H1 (cell line): ENCODE measurements around the gene PHTF2. TPM values are rescaled to one million over a fixed set of nuclear protein-coding genes. Genes with fewer than 3 reads are reported as not detected.

Experiments used
- CTCF ChIA-PET: fragments of 300-600 bp; sonication (Branson Sonifier 250); formaldehyde crosslinking; loops from one replicate; lab custom pipeline; 2021; ENCODE audit not compliant: partially characterized antibody; lab: Charles Lee
- POLR2A ChIA-PET: fragments of 300-600 bp; sonication (Branson Sonifier 250); formaldehyde crosslinking; loops from one replicate; lab custom pipeline; 2021; ENCODE audit warnings: inconsistent platforms; ENCODE audit not compliant: partially characterized antibody; lab: Charles Lee
- DNase-seq, 2 experiments: peaks; one replicate each; pipeline versions ENCODE4 v3.0.0 to v3.0.0-alpha.2; 2010 to 2022; ENCODE audit warnings: low spot score in 2 of 2, low read depth in 1 of 2, mixed read lengths in 1 of 2
- FAIRE-seq: peaks from 2 replicates; lab custom pipeline; 2011; peaks lifted over from hg19 to GRCh38; lab: Jason Lieb, UNC
- H2AFZ ChIP-seq: 2 replicates; pipeline ENCODE4 v1.8.1; 2012; ENCODE audit warnings: low read length, inconsistent platforms
- H2AK5ac ChIP-seq: 2 replicates; pipeline ENCODE4 v1.6.1; 2013; ENCODE audit warnings: low read depth, low read length
- H2BK120ac ChIP-seq: replicated peaks from 2 replicates; pipeline ENCODE3; 2013; ENCODE audit warnings: low read depth, low read length, inconsistent platforms
- H2BK12ac ChIP-seq: 2 replicates; pipeline ENCODE4 v1.6.1; 2013; ENCODE audit warnings: low read depth, low read length
- H2BK15ac ChIP-seq: 2 replicates; pipeline ENCODE4 v1.6.1; 2013; ENCODE audit warnings: low read length
- H2BK20ac ChIP-seq: 2 replicates; pipeline ENCODE4 v1.6.1; 2013; ENCODE audit warnings: low read length
- H2BK5ac ChIP-seq: 2 replicates; pipeline ENCODE4 v1.6.1; 2013; ENCODE audit warnings: low read depth, low read length
- H3K14ac ChIP-seq: 2 replicates; pipeline ENCODE4 v1.6.1; 2013; ENCODE audit warnings: inconsistent platforms; ENCODE audit not compliant: insufficient read length
- H3K18ac ChIP-seq: 2 replicates; pipeline ENCODE4 v1.6.1; 2013; ENCODE audit warnings: low read length; ENCODE audit errors: extremely low read depth
- H3K23ac ChIP-seq: 2 replicates; pipeline ENCODE4 v1.6.1; 2013; ENCODE audit warnings: inconsistent platforms; ENCODE audit not compliant: insufficient read length
- H3K23me2 ChIP-seq: 2 replicates; pipeline ENCODE4 v1.6.1; 2013; ENCODE audit warnings: low read depth, low read length
- H3K27ac ChIP-seq: 2 replicates; pipeline ENCODE4 v1.6.1; 2011; ENCODE audit warnings: low read depth, low read length, inconsistent platforms
- H3K27me3 ChIP-seq, 4 experiments: replicated peaks in 1 of 4; 1 replicate in 1 of 4; 2 replicates in 3 of 4; pipeline versions ENCODE4 v1.6.1 to v1.8.1; 2011 to 2013; ENCODE audit warnings: low read length in 3 of 4, mild to moderate bottlenecking in 3 of 4, inconsistent platforms in 2 of 4, mixed read lengths in 2 of 4, moderate library complexity in 1 of 4; ENCODE audit not compliant: control insufficient read depth in 3 of 4, insufficient read depth in 3 of 4; ENCODE audit errors: extremely low read depth in 1 of 4
- H3K36me3 ChIP-seq, 4 experiments: 2 replicates each; pipeline versions ENCODE4 v1.6.1 to v1.8.1; 2011 to 2013; ENCODE audit warnings: mild to moderate bottlenecking in 4 of 4, low read length in 3 of 4, moderate library complexity in 2 of 4, control low read depth in 1 of 4, inconsistent platforms in 1 of 4; ENCODE audit not compliant: insufficient read depth in 4 of 4, control insufficient read depth in 2 of 4
- H3K4ac ChIP-seq: replicated peaks from 2 replicates; pipeline ENCODE3; 2013; ENCODE audit warnings: low read length, low read depth, mixed read lengths, inconsistent platforms; ENCODE audit not compliant: insufficient read length
- H3K4me1 ChIP-seq, 4 experiments: replicated peaks in 1 of 4; 1 replicate in 1 of 4; 2 replicates in 3 of 4; pipeline versions ENCODE4 v1.6.1 to v1.8.1; 2011 to 2013; ENCODE audit warnings: low read length in 3 of 4, inconsistent platforms in 2 of 4, mixed read lengths in 1 of 4; ENCODE audit not compliant: insufficient read depth in 4 of 4, control insufficient read depth in 3 of 4
- H3K4me2 ChIP-seq, 2 experiments: 2 replicates each; pipeline versions ENCODE4 v1.6.1 to v1.8.1; 2011 to 2013; ENCODE audit warnings: low read depth in 2 of 2, low read length in 2 of 2, control low read depth in 1 of 2, inconsistent platforms in 1 of 2, mild to moderate bottlenecking in 1 of 2; ENCODE audit not compliant: insufficient read depth in 1 of 2
- H3K4me3 ChIP-seq, 4 experiments: fragments of 200-600, 300-600 bp in 1 of 4; sonication (generic), shearing (Covaris generic), sonication (Bioruptor Twin) in 1 of 4; 2 replicates each; pipeline versions ENCODE4 v1.5.1 to v1.8.1; 2011 to 2016; ENCODE audit warnings: low read length in 4 of 4, low read depth in 3 of 4, control low read depth in 2 of 4, inconsistent platforms in 2 of 4, mild to moderate bottlenecking in 2 of 4, mixed read lengths in 1 of 4, moderate library complexity in 1 of 4; ENCODE audit not compliant: insufficient read depth in 2 of 4; ENCODE audit errors: extremely low read depth in 1 of 4
- H3K56ac ChIP-seq: replicated peaks from 2 replicates; pipeline ENCODE3; 2013; ENCODE audit warnings: low read depth, mild to moderate bottlenecking, mixed read lengths, low read length, inconsistent platforms; ENCODE audit not compliant: insufficient read length
- H3K79me1 ChIP-seq: 2 replicates; pipeline ENCODE4 v1.6.1; 2013; ENCODE audit warnings: low read depth, low read length, control low read depth
- H3K79me2 ChIP-seq, 2 experiments: 2 replicates each; pipeline versions ENCODE4 v1.6.1 to v1.8.1; 2012 to 2013; ENCODE audit warnings: low read length in 2 of 2, mild to moderate bottlenecking in 2 of 2, inconsistent platforms in 1 of 2; ENCODE audit not compliant: insufficient read depth in 2 of 2, control insufficient read depth in 1 of 2
- H3K9ac ChIP-seq, 4 experiments: replicated peaks in 1 of 4; 1 replicate in 1 of 4; 2 replicates in 3 of 4; pipeline versions ENCODE4 v1.6.1 to v1.8.1; 2011 to 2013; ENCODE audit warnings: low read depth in 3 of 4, low read length in 3 of 4, control low read depth in 2 of 4, mild to moderate bottlenecking in 2 of 4, moderate library complexity in 2 of 4, inconsistent platforms in 1 of 4; ENCODE audit errors: extremely low read depth in 1 of 4
- H3K9me3 ChIP-seq, 2 experiments: 2 replicates each; pipeline versions ENCODE4 v1.6.1 to v1.8.1; 2012 to 2013; ENCODE audit warnings: mild to moderate bottlenecking in 2 of 2, moderate library complexity in 2 of 2, control low read depth in 1 of 2, inconsistent platforms in 1 of 2, low read depth in 1 of 2, low read length in 1 of 2, mixed read lengths in 1 of 2; ENCODE audit not compliant: insufficient read depth in 2 of 2
- H4K20me1 ChIP-seq, 2 experiments: replicated peaks in 1 of 2; 2 replicates each; pipeline versions ENCODE3 to v1.8.1; 2011 to 2013; ENCODE audit warnings: inconsistent platforms in 2 of 2, low read length in 2 of 2, mild to moderate bottlenecking in 1 of 2; ENCODE audit not compliant: insufficient read depth in 2 of 2, control insufficient read depth in 1 of 2
- H4K5ac ChIP-seq: 2 replicates; pipeline ENCODE4 v1.6.1; 2013; ENCODE audit warnings: low read length, low read depth, mixed read lengths, inconsistent platforms; ENCODE audit not compliant: insufficient read length
- H4K8ac ChIP-seq: 2 replicates; pipeline ENCODE4 v1.8.0; 2013; ENCODE audit warnings: mild to moderate bottlenecking, moderate library complexity, low read length, inconsistent platforms; ENCODE audit not compliant: insufficient read depth; ENCODE audit errors: extremely low read depth
- H4K91ac ChIP-seq: replicated peaks from 2 replicates; pipeline ENCODE3; 2013; ENCODE audit warnings: low read length, mixed read lengths, inconsistent platforms; ENCODE audit not compliant: insufficient read length
- CEBPB ChIP-seq: IDR thresholded peaks from 2 replicates; pipeline ENCODE4 v1.6.1; 2012; ENCODE audit warnings: low read depth, low read length
- CHD2 ChIP-seq: IDR thresholded peaks from 2 replicates; pipeline ENCODE4 v1.6.1; 2012; ENCODE audit warnings: low read length, improper control_type of control experiment
- SP2 ChIP-seq: IDR thresholded peaks from 2 replicates; pipeline ENCODE4 v1.6.1; 2012; ENCODE audit warnings: mild to moderate bottlenecking, low read length, inconsistent platforms
- WGBS, 2 experiments: shearing (Covaris generic) in 1 of 2; methylation state at CpG; one replicate each; pipeline versions ENCODE4 v1.1.6 to v1.1.7; 2013 to 2015; ENCODE audit warnings: low lambda C conversion rate in 2 of 2, mixed read lengths in 2 of 2, inconsistent platforms in 1 of 2, low coverage in 1 of 2, missing lambda C conversion rate in 1 of 2; ENCODE audit not compliant: insufficient replicate concordance in 2 of 2, insufficient coverage in 1 of 2, insufficient read length in 1 of 2; ENCODE audit errors: extremely low coverage in 1 of 2, missing lambda C conversion rate in 1 of 2; 5-methylcytosine and 5-hydroxymethylcytosine counted together
- polyA plus RNA-seq, 7 experiments: library from polyadenylated mRNA; depleted of rRNA in 3 of 7; stranded (reverse) in 5 of 7; unstranded in 2 of 7; fragments of >200 nt in 5 of 7; fragments of 200-250 nt in 2 of 7; gene quantifications; 1 replicate in 5 of 7; 2 replicates in 1 of 7; 4 replicates in 1 of 7; pipeline versions ENCODE4 v1.2.1 to v1.2.3, GENCODE V29; 2011 to 2013; ENCODE audit warnings: missing spikeins in 2 of 7, mixed read lengths in 2 of 7
- total RNA-seq: library from RNA; stranded (reverse); fragmentation: NEBNext Ultra II Directional; extraction: Animal tissue kit (Norgen Biotek cat#: 25700); gene quantifications from 2 replicates; pipeline ENCODE4 v1.2.1, GENCODE V29; 2021

Gene PHTF2
- total and polyA plus RNA-seq, 2 of the 8 experiments (the other 6 are each of a cell fraction or from before 2014, with no cell fraction given), result 9.0 to 25.4 TPM

- H4K5ac ChIP-seq, result no peak overlapping the region
- peaks cover 3% of the 10 kb centered on the region for H3K23me2 ChIP-seq
- peak overlapping the region; percentile 81 to 89 (median 84); a peak in 7 of 8 replicates for H3K4me3 ChIP-seq
- H3K79me2 ChIP-seq, result peaks cover 0 to 37% of the 10 kb centered on the region in 2 experiments; a peak in 2 of 4 replicates
- no peak overlapping the region for H3K56ac ChIP-seq
- H2AFZ ChIP-seq, result no peak overlapping the region
- H3K14ac ChIP-seq, result no peak overlapping the region
- no peak overlapping the region for H4K8ac ChIP-seq
- peaks cover 0 to 2% (median 2%) of the 10 kb centered on the region in 4 experiments; a peak in 3 of 7 replicates for H3K4me1 ChIP-seq
- ChIA-PET POLR2A (interaction anchor here (1.2 kb wide), 1 partner anchor 10 kb away, joined by 3 read pairs; no protein-coding TSS in a partner anchor), CTCF (interaction anchor here (0.9 kb wide), 1 partner anchor 146 kb away, joined by 3 read pairs; no protein-coding TSS in a partner anchor)
- H4K20me1 ChIP-seq, result peaks cover 0 to 2% of the 10 kb centered on the region in 2 experiments
- no peak overlapping the region for H4K91ac ChIP-seq
- DNase-seq, result no peak
- H2BK15ac ChIP-seq, result no peak overlapping the region
- peak overlapping the region; percentile 83 to 87 for H3K4me2 ChIP-seq
- 0 out of 2 replicates have a peak, but pooled peaks cover 3% of the 10 kb centered on the region for H3K79me1 ChIP-seq
- no peak overlapping the region for H3K23ac ChIP-seq
- no peak overlapping the region for H3K27ac ChIP-seq
- no peaks in the 10 kb centered on the region for H3K9me3 ChIP-seq
- no peak overlapping the region for H2BK12ac ChIP-seq
- H2AK5ac ChIP-seq, result no peak overlapping the region
- TF ChIP-seq CEBPB (peak; percentile 50; the same call in 1 of the 2 replicates), SP2 (no peak), CHD2 (no peak)
- TF ChIP-seq, all 59 proteins: peak for 1
- H2BK5ac ChIP-seq, result no peak overlapping the region
- H3K9ac ChIP-seq, result peak overlapping the region in 1 of 4 experiments; percentile 53; a peak in 3 of 7 replicates
- no peaks in the 10 kb centered on the region for H3K27me3 ChIP-seq
- H3K18ac ChIP-seq, result no peak overlapping the region
- H3K36me3 ChIP-seq, result peaks cover 0 to 4% (median 0%) of the 10 kb centered on the region in 4 experiments; a peak in 1 of 8 replicates
- WGBS, 2 experiments, result 78% methylated on average over 5 of the region's 5 CpGs; no CpG with 5 or more reads in 1 of the 2 experiments
- no peak overlapping the region for H2BK20ac ChIP-seq
- no peak overlapping the region for H3K4ac ChIP-seq
- no peak for FAIRE-seq
- H2BK120ac ChIP-seq, result no peak overlapping the region
Measured at GRCh38 chr7:77796960-77797359, 1.6 kb upstream of the PHTF2 start.
